DND-41 (cell line): ENCODE measurements around the gene SSTR1.

ENCODE experiments used
- ATAC-seq: fragments of 200-7000 bp; cut with Tn5 transposase; 3 replicates; pipeline ENCODE4 v1.9.1; 2021; ENCODE audit warnings: low read depth; ENCODE audit not compliant: insufficient read depth
- DNase-seq: peaks from one replicate; pipeline ENCODE4 v3.0.0-alpha.2; 2020
- H2AFZ ChIP-seq: 2 replicates; pipeline ENCODE4 v1.6.0; 2012; ENCODE audit warnings: low read depth, low read length
- H3K27ac ChIP-seq: 2 replicates; pipeline ENCODE4 v1.5.1; 2012; ENCODE audit warnings: low read length, inconsistent platforms
- H3K27me3 ChIP-seq: fragments of 200-600 bp; sonication (generic); 2 replicates; pipeline ENCODE4 v1.6.0; 2012; ENCODE audit warnings: low read length, mild to moderate bottlenecking, inconsistent platforms; ENCODE audit not compliant: insufficient read depth, poor library complexity
- H3K36me3 ChIP-seq: 2 replicates; pipeline ENCODE4 v1.5.1; 2012; ENCODE audit warnings: low read length, inconsistent platforms; ENCODE audit not compliant: insufficient read depth
- H3K4me1 ChIP-seq: 2 replicates; pipeline ENCODE4 v1.5.1; 2012; ENCODE audit warnings: mild to moderate bottlenecking, low read length; ENCODE audit not compliant: insufficient read depth
- H3K4me2 ChIP-seq: 2 replicates; pipeline ENCODE4 v1.6.0; 2012; ENCODE audit warnings: mild to moderate bottlenecking, moderate library complexity, low read length, inconsistent platforms; ENCODE audit not compliant: insufficient read depth
- H3K4me3 ChIP-seq, 2 experiments: fragments of 200-600 bp in 1 of 2; shearing (Covaris generic) in 1 of 2; 2 replicates each; pipeline ENCODE4 v1.5.1; 2012 to 2016; ENCODE audit warnings: inconsistent platforms in 2 of 2, low read length in 2 of 2, mild to moderate bottlenecking in 2 of 2, low read depth in 1 of 2, moderate library complexity in 1 of 2
- H3K79me2 ChIP-seq: 2 replicates; pipeline ENCODE4 v1.6.0; 2012; ENCODE audit warnings: low read length, inconsistent platforms; ENCODE audit not compliant: insufficient read depth
- H3K9ac ChIP-seq: 2 replicates; pipeline ENCODE4 v1.6.0; 2012; ENCODE audit warnings: low read depth, mild to moderate bottlenecking, inconsistent platforms, low read length, moderate library complexity
- H3K9me3 ChIP-seq: 2 replicates; pipeline ENCODE4 v1.5.1; 2012; ENCODE audit warnings: low read length, moderate library complexity, mild to moderate bottlenecking, inconsistent platforms; ENCODE audit not compliant: insufficient read depth, severe bottlenecking
- H4K20me1 ChIP-seq: 2 replicates; pipeline ENCODE4 v1.6.0; 2012; ENCODE audit warnings: low read length; ENCODE audit not compliant: insufficient read depth
- CTCF ChIP-seq: IDR thresholded peaks from 2 replicates; pipeline ENCODE4 v1.5.1; 2012; ENCODE audit warnings: borderline replicate concordance, low read length, moderate library complexity, mild to moderate bottlenecking; ENCODE audit not compliant: poor library complexity, severe bottlenecking; ENCODE audit errors: extremely low read depth
- EZH2 ChIP-seq: IDR thresholded peaks from 3 replicates; pipeline ENCODE4 v1.6.1; 2012; ENCODE audit warnings: borderline replicate concordance, low read depth, mild to moderate bottlenecking, moderate library complexity, low read length, inconsistent platforms; ENCODE audit not compliant: severe bottlenecking

The SSTR1 gene

GRCh38 chr14:38207736-38208617 is at the start of gene SSTR1:
Gene SSTR1 (plus strand): TSS chr14:38207904. CDS start chr14:38209390, 1,486 bp downstream.
- H4K20me1 ChIP-seq, result no peaks in the 10 kb centered on the region
- no peak within 1 kb of the TSS for H3K4me3 ChIP-seq
- no peak within 1 kb of the TSS for H3K4me2 ChIP-seq
- no peaks in the 10 kb centered on the region for H3K27me3 ChIP-seq
- no peak within 1 kb of the TSS for H3K27ac ChIP-seq
- ATAC-seq (no peak), DNase-seq (no peak)
- TF ChIP-seq EZH2, result no peak
- TF ChIP-seq CTCF, result no peak
- H3K4me1 ChIP-seq, result no peaks in the 10 kb centered on the region
- H2AFZ ChIP-seq, result no peak within 1 kb of the TSS
- H3K9ac ChIP-seq, result no peak within 1 kb of the TSS
- no peaks in the 10 kb centered on the region for H3K79me2 ChIP-seq
- peaks cover 16% of the 10 kb centered on the region for H3K9me3 ChIP-seq
- no peaks in the 10 kb centered on the region for H3K36me3 ChIP-seq

- H3K4me2 ChIP-seq, result no peak overlapping the region
- no peaks in the 10 kb centered on the region for H3K36me3 ChIP-seq
- H3K27ac ChIP-seq, result no peak overlapping the region
- H2AFZ ChIP-seq, result no peak overlapping the region
- no peaks in the 10 kb centered on the region for H3K79me2 ChIP-seq
- DNase-seq (no peak), ATAC-seq (no peak)
- no peaks in the 10 kb centered on the region for H3K9me3 ChIP-seq
- H3K4me3 ChIP-seq, result no peak overlapping the region
- no peak overlapping the region for H3K9ac ChIP-seq
- no peaks in the 10 kb centered on the region for H3K27me3 ChIP-seq
- TF ChIP-seq CTCF (no peak), EZH2 (no peak)
- no peaks in the 10 kb centered on the region for H3K4me1 ChIP-seq
- H4K20me1 ChIP-seq, result no peaks in the 10 kb centered on the region
These were observed 49.2 kb upstream of the SSTR1 start for GRCh38 chr14:38158468-38158867.

GRCh38 chr14:38168416-38168815 is 39.3 kb upstream of the SSTR1 start:
- Histone ChIP-seq H3K4me2 (no peak overlapping the region), H4K20me1 (no peaks in the 10 kb centered on the region), H3K9ac (no peak overlapping the region), H3K79me2 (no peaks in the 10 kb centered on the region), H3K27ac (no peak overlapping the region), H3K9me3 (no peaks in the 10 kb centered on the region), H3K27me3 (no peaks in the 10 kb centered on the region), H3K4me1 (no peaks in the 10 kb centered on the region), H3K4me3 (no peak overlapping the region), H2AFZ (no peak overlapping the region), H3K36me3 (no peaks in the 10 kb centered on the region)
- no peak for DNase-seq
- ATAC-seq, result no peak
- no peak for TF ChIP-seq CTCF
- no peak for TF ChIP-seq EZH2
